Articular chondrocyte of knee joint (primary cell): ENCODE measurements around the gene ANO9. TPM values are rescaled to one million over a fixed set of nuclear protein-coding genes. Genes with fewer than 3 reads are reported as not detected.

Experiments used
- small RNA-seq: library from RNA; depleted of rRNA; stranded (forward); fragments of <200 nt; gene quantifications from one replicate; pipeline ENCODE3, GENCODE V24; 2012
- total RNA-seq: library from RNA; depleted of rRNA; stranded (reverse); fragments of >200 nt; gene quantifications from 2 replicates; pipeline ENCODE4 v1.2.3, GENCODE V29; 2012

The ANO9 gene
- total RNA-seq = not detected in 2 replicates

GRCh38 chr11:441418-442274, at the start of gene ANO9:
ANO9 (minus strand) TSS chr11:442011; CDS start chr11:441926, 85 bp downstream.

GRCh38 chr11:449889-450808, 8.3 kb upstream of the ANO9 start, which contains the start of gene PTDSS2:
PTDSS2 (plus strand) TSS chr11:450279; CDS start chr11:450456, 177 bp downstream.

GRCh38 chr11:394034-394857, 47.6 kb downstream of the ANO9 start, which contains the start of gene PKP3:
PKP3 (plus strand) TSS chr11:394209; CDS start chr11:394293, 84 bp downstream.

GRCh38 chr11:369336-370018, 72.3 kb downstream of the ANO9 start, which contains the start of gene B4GALNT4:
B4GALNT4 (plus strand) TSS chr11:369499; CDS start chr11:369804, 305 bp downstream.

Small RNA genes lying within 50 kb of the gene (small RNA-seq; reads per million reads assigned to genes)
- gene RN7SL838P = not detected

Other genes starting within 250 kb of the ANO9 start
- gene SCGB1C1, start 248.9 kb downstream of the ANO9 start, total RNA-seq = not detected in 2 replicates
- 22.0 and 23.9 TPM in 2 replicates for gene BET1L, start 234.6 kb downstream of the ANO9 start, total RNA-seq
- gene RIC8A, start 234.3 kb downstream of the ANO9 start, total RNA-seq = 103 and 136 TPM in 2 replicates
- gene SIRT3, start 205.7 kb downstream of the ANO9 start, total RNA-seq = 9.3 and 10.9 TPM in 2 replicates
- 97.3 and 112 TPM in 2 replicates for gene PSMD13, start 205.0 kb downstream of the ANO9 start, total RNA-seq
- gene NLRP6, start 163.6 kb downstream of the ANO9 start, total RNA-seq = not detected in 2 replicates
- 7.0 and 11.0 TPM in 2 replicates for gene PGGHG, start 152.9 kb downstream of the ANO9 start, total RNA-seq
- not detected in 2 replicates for gene IFITM5, start 142.5 kb downstream of the ANO9 start, total RNA-seq
- 63.3 and 122 TPM in 2 replicates for gene IFITM2, start 134.2 kb downstream of the ANO9 start, total RNA-seq
- 44.9 and 51.7 TPM in 2 replicates for gene IFITM1, start 128.0 kb downstream of the ANO9 start, total RNA-seq
- 103 and 138 TPM in 2 replicates for gene IFITM3, start 121.2 kb downstream of the ANO9 start, total RNA-seq
- gene B4GALNT4, start 72.5 kb downstream of the ANO9 start, total RNA-seq = 0.52 and 0.65 TPM in 2 replicates
- 0.52 and 1.2 TPM in 2 replicates for gene PKP3, start 47.8 kb downstream of the ANO9 start, total RNA-seq
- gene SIGIRR, start 27.0 kb downstream of the ANO9 start, total RNA-seq = 14.0 and 19.3 TPM in 2 replicates
- gene PTDSS2, start 8.3 kb upstream of the ANO9 start, total RNA-seq = 23.2 and 24.0 TPM in 2 replicates
- gene RNH1, start 65.2 kb upstream of the ANO9 start, total RNA-seq = 292 and 316 TPM in 2 replicates
- 27.3 and 34.6 TPM in 2 replicates for gene HRAS, start 93.6 kb upstream of the ANO9 start, total RNA-seq
- gene LRRC56, start 95.5 kb upstream of the ANO9 start, total RNA-seq = 0.54 and 0.91 TPM in 2 replicates
- gene LMNTD2, start 118.7 kb upstream of the ANO9 start, total RNA-seq = 0.26 and 0.32 TPM in 2 replicates
- 2.2 and 7.2 TPM in 2 replicates for gene RASSF7, start 119.0 kb upstream of the ANO9 start, total RNA-seq
- 20.2 and 20.4 TPM in 2 replicates for gene PHRF1, start 134.5 kb upstream of the ANO9 start, total RNA-seq
- 9.0 and 9.1 TPM in 2 replicates for gene IRF7, start 173.9 kb upstream of the ANO9 start, total RNA-seq
- not detected in 2 replicates for gene CDHR5, start 182.9 kb upstream of the ANO9 start, total RNA-seq
- not detected in 2 replicates for gene SCT, start 185.2 kb upstream of the ANO9 start, total RNA-seq
- not detected in 2 replicates for gene DRD4, start 195.3 kb upstream of the ANO9 start, total RNA-seq